Panc1 (cell line): ENCODE measurements around the gene LHFPL3.

ENCODE experiments used
- POLR2AphosphoS5 ChIP-seq: IDR thresholded peaks from 2 replicates; pipeline ENCODE4 v1.6.1; 2012; ENCODE audit warnings: mild to moderate bottlenecking, low read depth, low read length, moderate library complexity
- SIN3A ChIP-seq: IDR thresholded peaks from 2 replicates; pipeline ENCODE4 v1.6.1; 2012; ENCODE audit warnings: low read depth, mild to moderate bottlenecking, low read length, moderate library complexity, borderline replicate concordance; ENCODE audit not compliant: insufficient read depth
- TCF7L2 ChIP-seq: IDR thresholded peaks from 2 replicates; pipeline ENCODE4 v1.6.1; 2011; ENCODE audit warnings: mild to moderate bottlenecking, low read depth, low read length, inconsistent platforms
- TF ChIP-seq, protein P1 (sequence below): fragments of 450-650 bp; IDR thresholded peaks from 2 replicates; pipeline ENCODE4 v1.5.1; 2017; ENCODE audit warnings: mild to moderate bottlenecking

DNA sequence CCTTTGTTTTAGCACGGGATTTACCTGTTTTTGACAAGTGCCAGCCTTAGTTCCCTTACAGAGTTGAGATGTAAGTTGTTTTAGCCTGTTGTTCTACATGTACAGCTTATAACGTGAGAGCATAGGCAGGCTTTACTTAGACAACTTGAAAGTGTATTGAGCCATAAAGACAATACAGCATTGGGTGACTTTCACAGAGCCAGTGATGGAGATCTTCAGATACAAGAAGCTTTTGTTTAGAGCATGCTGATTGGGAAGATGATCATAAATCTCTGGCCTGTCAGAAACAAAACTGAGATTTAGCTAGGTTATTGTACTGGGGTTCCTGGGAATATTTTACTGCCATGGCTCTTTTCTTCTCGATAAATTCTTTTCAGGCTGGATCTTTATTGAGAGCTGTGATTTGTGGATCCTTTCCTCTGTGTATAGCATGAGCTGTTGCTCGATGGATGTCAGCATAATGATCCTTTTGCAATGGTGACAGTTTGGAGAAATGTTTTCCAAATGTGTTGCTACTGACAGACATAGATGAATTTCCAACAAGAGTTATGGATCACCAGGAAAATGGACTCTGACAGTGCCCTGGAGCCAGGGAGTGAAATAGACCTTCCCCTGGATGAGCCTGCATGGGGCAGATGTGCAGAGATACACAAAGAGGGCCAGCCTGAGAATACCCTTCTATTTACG is 30.2 kb downstream of the LHFPL3 start:
- TF ChIP-seq POLR2AphosphoS5: no peak
- TF ChIP-seq, protein P1, sequence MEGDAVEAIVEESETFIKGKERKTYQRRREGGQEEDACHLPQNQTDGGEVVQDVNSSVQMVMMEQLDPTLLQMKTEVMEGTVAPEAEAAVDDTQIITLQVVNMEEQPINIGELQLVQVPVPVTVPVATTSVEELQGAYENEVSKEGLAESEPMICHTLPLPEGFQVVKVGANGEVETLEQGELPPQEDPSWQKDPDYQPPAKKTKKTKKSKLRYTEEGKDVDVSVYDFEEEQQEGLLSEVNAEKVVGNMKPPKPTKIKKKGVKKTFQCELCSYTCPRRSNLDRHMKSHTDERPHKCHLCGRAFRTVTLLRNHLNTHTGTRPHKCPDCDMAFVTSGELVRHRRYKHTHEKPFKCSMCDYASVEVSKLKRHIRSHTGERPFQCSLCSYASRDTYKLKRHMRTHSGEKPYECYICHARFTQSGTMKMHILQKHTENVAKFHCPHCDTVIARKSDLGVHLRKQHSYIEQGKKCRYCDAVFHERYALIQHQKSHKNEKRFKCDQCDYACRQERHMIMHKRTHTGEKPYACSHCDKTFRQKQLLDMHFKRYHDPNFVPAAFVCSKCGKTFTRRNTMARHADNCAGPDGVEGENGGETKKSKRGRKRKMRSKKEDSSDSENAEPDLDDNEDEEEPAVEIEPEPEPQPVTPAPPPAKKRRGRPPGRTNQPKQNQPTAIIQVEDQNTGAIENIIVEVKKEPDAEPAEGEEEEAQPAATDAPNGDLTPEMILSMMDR: no peak
- no peak for TF ChIP-seq SIN3A
- TF ChIP-seq TCF7L2: no peak
